Prostate gland (tissue), 2 donors: ENCODE measurements around the gene CTBP1. TPM values are rescaled to one million over a fixed set of nuclear protein-coding genes. Genes with fewer than 3 reads are reported as not detected.

ENCODE experiments used
- DNase-seq: peaks from one replicate; pipeline ENCODE4 v3.0.0-alpha.2; 2019; ENCODE audit warnings: low spot score
- H3K27ac ChIP-seq, 2 donors: fragments of 200-600 bp; sonication (generic); 2 replicates each; pipeline ENCODE4 v1.5.1; 2017 to 2019
- H3K27me3 ChIP-seq: fragments of 200-600 bp; sonication (generic); replicated peaks from 2 replicates; pipeline ENCODE4 v1.5.1; 2019; ENCODE audit not compliant: insufficient read depth
- H3K36me3 ChIP-seq, 2 donors: fragments of 200-600 bp; sonication (generic); 1 replicate in 1 of 2; 2 replicates in 1 of 2; pipeline versions ENCODE4 v1.5.1 to v1.8.1; 2017 to 2019
- H3K4me1 ChIP-seq: fragments of 200-600 bp; sonication (generic); replicated peaks from 2 replicates; pipeline ENCODE4 v1.5.1; 2019
- H3K4me3 ChIP-seq, 2 donors: fragments of 200-600 bp; sonication (generic); 2 replicates each; pipeline ENCODE4 v1.5.1; 2017 to 2019
- H3K9me3 ChIP-seq: fragments of 200-600 bp; sonication (generic); 2 replicates; pipeline ENCODE4 v1.5.1; 2017
- CTCF ChIP-seq, 4 experiments: fragments of 200-600 bp in 2 of 4; fragments of 450-650 bp in 2 of 4; sonication (generic) in 2 of 4; IDR thresholded peaks; 1 replicate in 3 of 4; 2 replicates in 1 of 4; pipeline ENCODE4 v1.5.1; 2016 to 2019; ENCODE audit warnings: antibody characterized with exemption in 4 of 4, mild to moderate bottlenecking in 2 of 4, moderate library complexity in 2 of 4
- POLR2A ChIP-seq: fragments of 450-650 bp; IDR thresholded peaks from one replicate; pipeline ENCODE4 v1.6.1; 2016; ENCODE audit warnings: antibody characterized with exemption, mild to moderate bottlenecking
- POLR2AphosphoS5 ChIP-seq: sonication (generic); formaldehyde crosslinking; IDR thresholded peaks from one replicate; pipeline ENCODE4 v1.6.1; 2017; ENCODE audit warnings: antibody characterized with exemption
- WGBS: methylation state at CpG from one replicate; pipeline ENCODE4 v1.1.5; 2018; 5-methylcytosine and 5-hydroxymethylcytosine counted together
- intact Hi-C: fragments of 100-400 bp; cut with DNase I; formaldehyde crosslinking; loops from one replicate; pipeline ENCODE4 v1.14.2; 2022
- total RNA-seq, 2 donors: library from RNA; depleted of rRNA; stranded (reverse); fragments of >200 nt; gene quantifications; one replicate each; pipeline ENCODE4 v1.1.0, GENCODE V29; 2016

CTBP1 gene
- total RNA-seq, 2 donors from 2014 or later, result 173 to 264 TPM

GRCh38 chr4:1207603-1208265, 41.2 kb downstream of the CTBP1 start:
- intact Hi-C loops, result no loop called here
- Histone ChIP-seq H3K36me3 (no peaks in the 10 kb centered on the region), H3K4me1 (peaks cover 45% of the 10 kb centered on the region), H3K4me3 (no peak overlapping the region), H3K27me3 (no peaks in the 10 kb centered on the region), H3K27ac (peak overlapping the region in 1 of 2 donors; percentile 94), H3K9me3 (no peaks in the 10 kb centered on the region)
- WGBS, result 76% methylated on average over 31 of the region's 31 CpGs
- no peak for TF ChIP-seq POLR2A
- no peak for TF ChIP-seq CTCF (IDR thresholded peaks at IDR 0.05)
- TF ChIP-seq POLR2AphosphoS5, result no peak
- no peak for DNase-seq

GRCh38 chr4:1207157-1207470, 41.8 kb downstream of the CTBP1 start:
- Histone ChIP-seq H3K27me3 (no peaks in the 10 kb centered on the region), H3K36me3 (no peaks in the 10 kb centered on the region), H3K9me3 (no peaks in the 10 kb centered on the region), H3K4me1 (peaks cover 39% of the 10 kb centered on the region), H3K4me3 (no peak overlapping the region), H3K27ac (no peak overlapping the region)
- DNase-seq, result no peak
- WGBS, result 94% methylated on average over 12 of the region's 12 CpGs
- TF ChIP-seq POLR2A, result no peak
- TF ChIP-seq POLR2AphosphoS5, result no peak
- TF ChIP-seq CTCF (IDR thresholded peaks at IDR 0.05), result no peak
- intact Hi-C loops, result no loop called here

GRCh38 chr4:1206299-1207156, 42.4 kb downstream of the CTBP1 start:
- 92% methylated on average over 18 of the region's 21 CpGs for WGBS
- peaks cover 37% of the 10 kb centered on the region for H3K4me1 ChIP-seq
- no peak for TF ChIP-seq POLR2A
- no peak for TF ChIP-seq CTCF (IDR thresholded peaks at IDR 0.05)
- no peak for TF ChIP-seq POLR2AphosphoS5
- no peak overlapping the region for H3K27ac ChIP-seq
- intact Hi-C loops, result no loop called here
- DNase-seq, result no peak
- H3K4me3 ChIP-seq, result no peak overlapping the region
- no peaks in the 10 kb centered on the region for H3K27me3 ChIP-seq
- no peaks in the 10 kb centered on the region for H3K36me3 ChIP-seq
- H3K9me3 ChIP-seq, result no peaks in the 10 kb centered on the region

GRCh38 chr4:1205586-1206298, 43.2 kb downstream of the CTBP1 start:
- H3K9me3 ChIP-seq, result no peaks in the 10 kb centered on the region
- intact Hi-C loops, result no loop called here
- WGBS, result 87% methylated on average over 14 of the region's 17 CpGs
- H3K27me3 ChIP-seq, result no peaks in the 10 kb centered on the region
- no peak for DNase-seq
- H3K4me1 ChIP-seq, result peaks cover 29% of the 10 kb centered on the region
- no peak overlapping the region for H3K4me3 ChIP-seq
- no peak overlapping the region for H3K27ac ChIP-seq
- no peaks in the 10 kb centered on the region for H3K36me3 ChIP-seq
- no peak for TF ChIP-seq POLR2A
- TF ChIP-seq POLR2AphosphoS5, result no peak
- TF ChIP-seq CTCF (IDR thresholded peaks at IDR 0.05), result no peak
